C1 segment of cervical spinal cord (tissue), 14 donors: Measurements from ENCODE around the gene ZNF281.
"Not testable (repeated sequence)": the region's sequence is repeated elsewhere in the genome, so short reads cannot be mapped to it uniquely, and the experiment has no call there.

Experiments used
- DNase-seq, 14 donors: peaks; one replicate each; lab custom pipeline; 2025; lab: John Stamatoyannopoulos, UW

ZNF281 gene

GRCh38 chr1:200432586-200432985 lies 22.8 kb upstream of the ZNF281 start:
- no peak for DNase-seq

- no peak for DNase-seq
Measured at GRCh38 chr1:200429221-200429751, 19.4 kb upstream of the ZNF281 start.

- DNase-seq = no peak
Measured at GRCh38 chr1:200428482-200429205, 18.8 kb upstream of the ZNF281 start.

- no peak for DNase-seq
Measured at GRCh38 chr1:200427744-200428143, 17.9 kb upstream of the ZNF281 start.

GRCh38 chr1:200426196-200426595 lies 16.4 kb upstream of the ZNF281 start:
- DNase-seq = no peak

GRCh38 chr1:200423235-200423634 lies 13.4 kb upstream of the ZNF281 start:
- DNase-seq = no peak

GRCh38 chr1:200422211-200422610 lies 12.4 kb upstream of the ZNF281 start:
- DNase-seq = no peak

- no peak for DNase-seq
Measured at GRCh38 chr1:200415789-200416593, 6.2 kb upstream of the ZNF281 start.

GRCh38 chr1:200415227-200415626 lies 5.4 kb upstream of the ZNF281 start:
- DNase-seq = no peak

- no peak for DNase-seq
Measured at GRCh38 chr1:200414657-200415056, 4.8 kb upstream of the ZNF281 start.

- DNase-seq = not testable (repeated sequence)
Measured at GRCh38 chr1:200413766-200414165, 3.9 kb upstream of the ZNF281 start.

- no peak for DNase-seq
Measured at GRCh38 chr1:200411406-200412257, 1.8 kb upstream of the ZNF281 start.

- DNase-seq = peak in 1 of 14 donors; percentile 55
Measured at GRCh38 chr1:200410566-200410878, 686 bp upstream of the ZNF281 start.

- peak in 5 of 14 donors; percentile 19 to 64 (median 34) for DNase-seq
Measured at GRCh38 chr1:200409203-200409760, 554 bp downstream of the ZNF281 start.

GRCh38 chr1:200406161-200406797 lies 3.6 kb downstream of the ZNF281 start:
- no peak for DNase-seq

GRCh38 chr1:200405264-200405663 lies 4.6 kb downstream of the ZNF281 start:
- no peak for DNase-seq

- DNase-seq = no peak
Measured at GRCh38 chr1:200401708-200402107, 8.1 kb downstream of the ZNF281 start.

GRCh38 chr1:200401263-200401662 lies 8.6 kb downstream of the ZNF281 start:
- no peak for DNase-seq

GRCh38 chr1:200400556-200400955 lies 9.3 kb downstream of the ZNF281 start:
- DNase-seq = no peak

GRCh38 chr1:200399860-200400259 lies 10.0 kb downstream of the ZNF281 start:
- DNase-seq = no peak

GRCh38 chr1:200398373-200398772 lies 11.5 kb downstream of the ZNF281 start:
- no peak for DNase-seq
